Measurements from ENCODE around the gene TMPRSS4.

The TMPRSS4 gene, protein sequence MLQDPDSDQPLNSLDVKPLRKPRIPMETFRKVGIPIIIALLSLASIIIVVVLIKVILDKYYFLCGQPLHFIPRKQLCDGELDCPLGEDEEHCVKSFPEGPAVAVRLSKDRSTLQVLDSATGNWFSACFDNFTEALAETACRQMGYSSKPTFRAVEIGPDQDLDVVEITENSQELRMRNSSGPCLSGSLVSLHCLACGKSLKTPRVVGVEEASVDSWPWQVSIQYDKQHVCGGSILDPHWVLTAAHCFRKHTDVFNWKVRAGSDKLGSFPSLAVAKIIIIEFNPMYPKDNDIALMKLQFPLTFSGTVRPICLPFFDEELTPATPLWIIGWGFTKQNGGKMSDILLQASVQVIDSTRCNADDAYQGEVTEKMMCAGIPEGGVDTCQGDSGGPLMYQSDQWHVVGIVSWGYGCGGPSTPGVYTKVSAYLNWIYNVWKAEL

DNA sequence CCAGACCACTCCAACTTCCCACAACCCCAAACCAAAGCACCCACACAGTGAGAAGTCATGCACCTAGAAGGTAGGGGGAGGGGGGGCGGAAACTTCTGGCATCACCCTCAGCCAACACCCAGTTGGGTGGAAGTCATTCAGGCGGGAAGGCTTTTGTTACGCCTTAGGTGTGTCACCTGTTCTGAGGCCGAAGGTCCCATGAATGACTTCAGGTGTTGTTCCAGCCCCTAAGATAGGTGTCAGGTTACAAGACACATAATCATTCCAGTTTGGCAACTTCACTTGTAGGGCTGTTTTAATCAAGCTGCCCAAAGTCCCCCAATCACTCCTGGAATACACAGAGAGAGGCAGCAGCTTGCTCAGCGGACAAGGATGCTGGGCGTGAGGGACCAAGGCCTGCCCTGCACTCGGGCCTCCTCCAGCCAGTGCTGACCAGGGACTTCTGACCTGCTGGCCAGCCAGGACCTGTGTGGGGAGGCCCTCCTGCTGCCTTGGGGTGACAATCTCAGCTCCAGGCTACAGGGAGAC is at the start of gene TMPRSS4:
Gene TMPRSS4 (plus strand): TSS at position 325 of the 528 bp plus-strand sequence. CDS start 225 bp downstream, outside the sequence.
- H3K27me3 ChIP-seq (ENCODE audit: insufficient read depth, low read length): peaks cover 27% of the 10 kb centered on the region

DNA sequence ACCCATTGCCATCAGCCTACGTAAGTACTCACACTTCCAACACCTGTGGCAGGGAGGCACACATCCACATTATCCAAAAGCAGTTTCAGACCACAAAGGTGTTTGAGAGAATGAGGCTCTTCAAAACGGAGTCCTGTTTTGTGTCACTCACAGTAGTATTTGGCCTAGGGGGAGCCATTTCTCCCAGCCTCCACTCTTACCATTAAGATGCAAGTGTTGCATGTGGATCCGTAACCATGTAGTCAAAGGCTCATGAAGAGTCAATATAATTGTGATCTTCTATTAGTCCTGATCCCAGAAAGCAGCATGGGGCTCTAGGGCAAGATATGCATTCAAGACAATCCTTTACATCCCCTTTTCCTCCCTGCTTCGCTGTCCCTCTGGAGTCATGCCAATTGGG is 49.2 kb upstream of the TMPRSS4 start:
- H3K27me3 ChIP-seq (ENCODE audit: insufficient read depth, low read length): no peaks in the 10 kb centered on the region
- H3K36me3 ChIP-seq (ENCODE audit: insufficient read depth, low read length): no peaks in the 10 kb centered on the region
- H3K4me1 ChIP-seq (ENCODE audit: insufficient read depth, low read length): no peaks in the 10 kb centered on the region
- H2AFZ ChIP-seq (ENCODE audit: low read depth, low read length): no peak overlapping the region
- H3K4me3 ChIP-seq (ENCODE audit: low read length): no peak overlapping the region
- H3K9me3 ChIP-seq (ENCODE audit: low read length): no peaks in the 10 kb centered on the region

More for the DNA sequence above, at the start of gene TMPRSS4:
- Histone ChIP-seq H2AFZ (ENCODE audit: low read depth, low read length) (no peak within 1 kb of the TSS), H3K36me3 (ENCODE audit: insufficient read depth, low read length) (no peaks in the 10 kb centered on the region), H3K4me1 (ENCODE audit: insufficient read depth, low read length) (no peaks in the 10 kb centered on the region), H3K4me3 (ENCODE audit: low read length) (no peak within 1 kb of the TSS), H3K9me3 (ENCODE audit: low read length) (no peaks in the 10 kb centered on the region)

GRCh38 chr11:118028626-118029025 is 48.3 kb upstream of the TMPRSS4 start:
- H3K9me3 ChIP-seq (ENCODE audit: low read length): no peaks in the 10 kb centered on the region
- no peaks in the 10 kb centered on the region for H3K27me3 ChIP-seq (ENCODE audit: insufficient read depth, low read length)
- no peak overlapping the region for H2AFZ ChIP-seq (ENCODE audit: low read depth, low read length)
- H3K4me3 ChIP-seq (ENCODE audit: low read length): no peak overlapping the region
- no peaks in the 10 kb centered on the region for H3K4me1 ChIP-seq (ENCODE audit: insufficient read depth, low read length)
- H3K36me3 ChIP-seq (ENCODE audit: insufficient read depth, low read length): no peaks in the 10 kb centered on the region

GRCh38 chr11:118033443-118033842 is 43.4 kb upstream of the TMPRSS4 start:
- no peak overlapping the region for H3K4me3 ChIP-seq (ENCODE audit: low read length)
- peaks cover 2% of the 10 kb centered on the region for H3K27me3 ChIP-seq (ENCODE audit: insufficient read depth, low read length)
- no peaks in the 10 kb centered on the region for H3K9me3 ChIP-seq (ENCODE audit: low read length)
- H3K4me1 ChIP-seq (ENCODE audit: insufficient read depth, low read length): no peaks in the 10 kb centered on the region
- H2AFZ ChIP-seq (ENCODE audit: low read depth, low read length): no peak overlapping the region
- no peaks in the 10 kb centered on the region for H3K36me3 ChIP-seq (ENCODE audit: insufficient read depth, low read length)

DNA sequence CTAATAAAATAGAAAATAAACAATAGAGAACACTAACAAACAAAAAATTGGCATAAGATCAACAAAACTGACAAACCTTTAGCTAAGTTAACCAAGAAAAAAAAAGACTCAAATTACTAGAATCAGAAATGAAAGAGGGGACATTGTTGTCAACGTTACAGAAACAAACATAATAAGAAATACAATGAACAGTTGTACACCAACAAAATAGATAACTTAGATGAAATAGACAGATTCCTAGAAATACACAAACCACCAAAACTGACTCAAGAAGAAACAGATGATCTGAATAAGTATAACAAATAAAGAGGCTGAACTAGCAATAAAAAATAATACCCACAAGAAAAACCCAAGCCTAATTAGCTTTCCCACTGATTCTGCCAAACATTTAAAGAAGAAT is 34.7 kb upstream of the TMPRSS4 start:
- Histone ChIP-seq H2AFZ (ENCODE audit: low read depth, low read length) (no peak overlapping the region), H3K27me3 (ENCODE audit: insufficient read depth, low read length) (peaks cover 4% of the 10 kb centered on the region), H3K36me3 (ENCODE audit: insufficient read depth, low read length) (no peaks in the 10 kb centered on the region), H3K9me3 (ENCODE audit: low read length) (no peaks in the 10 kb centered on the region), H3K4me1 (ENCODE audit: insufficient read depth, low read length) (no peaks in the 10 kb centered on the region), H3K4me3 (ENCODE audit: low read length) (no peak overlapping the region)

- H3K36me3 ChIP-seq (ENCODE audit: insufficient read depth, low read length): no peaks in the 10 kb centered on the region
- H3K27me3 ChIP-seq (ENCODE audit: insufficient read depth, low read length): peaks cover 9% of the 10 kb centered on the region
- no peaks in the 10 kb centered on the region for H3K9me3 ChIP-seq (ENCODE audit: low read length)
- no peak overlapping the region for H2AFZ ChIP-seq (ENCODE audit: low read depth, low read length)
- no peak overlapping the region for H3K4me3 ChIP-seq (ENCODE audit: low read length)
- H3K4me1 ChIP-seq (ENCODE audit: insufficient read depth, low read length): no peaks in the 10 kb centered on the region
These were observed 34.1 kb upstream of the TMPRSS4 start for GRCh38 chr11:118042796-118043195.

GRCh38 chr11:118045191-118045590 is 31.7 kb upstream of the TMPRSS4 start:
- no peaks in the 10 kb centered on the region for H3K4me1 ChIP-seq (ENCODE audit: insufficient read depth, low read length)
- H3K36me3 ChIP-seq (ENCODE audit: insufficient read depth, low read length): no peaks in the 10 kb centered on the region
- H3K27me3 ChIP-seq (ENCODE audit: insufficient read depth, low read length): peaks cover 10% of the 10 kb centered on the region
- H2AFZ ChIP-seq (ENCODE audit: low read depth, low read length): no peak overlapping the region
- H3K9me3 ChIP-seq (ENCODE audit: low read length): no peaks in the 10 kb centered on the region
- no peak overlapping the region for H3K4me3 ChIP-seq (ENCODE audit: low read length)

DNA sequence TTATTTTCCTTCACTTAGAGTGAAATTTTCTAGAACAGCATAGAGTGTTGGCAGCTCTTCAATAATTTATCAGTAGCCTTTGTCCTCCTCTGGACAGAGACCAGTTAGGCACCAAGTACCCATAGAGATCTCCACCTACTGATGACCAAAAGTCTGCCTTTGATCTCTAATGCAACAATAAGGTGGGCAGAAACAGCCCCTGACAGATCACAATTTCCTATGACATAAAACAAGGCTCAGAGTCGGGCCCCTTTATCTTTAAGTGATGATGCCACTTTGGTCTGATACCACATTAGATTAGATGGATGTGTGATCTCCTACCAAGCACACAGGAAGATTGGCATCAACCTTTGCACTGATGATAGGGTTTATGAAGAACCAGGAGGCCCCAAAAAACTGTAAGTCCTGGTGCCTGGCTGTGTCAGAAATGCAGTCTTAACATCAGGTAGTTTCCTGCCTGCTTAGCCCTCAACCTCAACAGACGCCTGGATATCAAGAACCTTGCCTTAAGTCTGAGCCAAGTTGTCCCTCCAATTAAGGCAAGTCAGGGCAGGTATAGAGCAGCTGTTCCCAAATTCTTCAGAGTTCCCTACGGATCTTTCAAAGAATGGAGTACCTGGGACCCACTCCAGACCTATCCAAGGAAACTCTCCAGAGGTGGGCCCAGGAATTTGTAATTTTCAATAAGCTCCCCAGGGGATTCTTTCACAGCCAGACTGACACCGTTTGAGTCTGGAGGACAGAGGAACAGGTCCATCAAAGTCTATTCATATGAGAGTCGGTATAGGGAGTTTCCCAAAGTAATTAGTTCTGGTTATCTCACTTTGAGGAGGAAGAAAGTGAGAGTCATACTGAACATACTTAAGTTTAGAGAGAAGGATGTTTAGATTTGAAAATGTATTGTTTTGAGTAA is 30.6 kb upstream of the TMPRSS4 start:
- H3K27me3 ChIP-seq (ENCODE audit: insufficient read depth, low read length): peaks cover 10% of the 10 kb centered on the region
- no peaks in the 10 kb centered on the region for H3K9me3 ChIP-seq (ENCODE audit: low read length)
- H3K4me3 ChIP-seq (ENCODE audit: low read length): no peak overlapping the region
- H2AFZ ChIP-seq (ENCODE audit: low read depth, low read length): no peak overlapping the region
- no peaks in the 10 kb centered on the region for H3K4me1 ChIP-seq (ENCODE audit: insufficient read depth, low read length)
- H3K36me3 ChIP-seq (ENCODE audit: insufficient read depth, low read length): no peaks in the 10 kb centered on the region

DNA sequence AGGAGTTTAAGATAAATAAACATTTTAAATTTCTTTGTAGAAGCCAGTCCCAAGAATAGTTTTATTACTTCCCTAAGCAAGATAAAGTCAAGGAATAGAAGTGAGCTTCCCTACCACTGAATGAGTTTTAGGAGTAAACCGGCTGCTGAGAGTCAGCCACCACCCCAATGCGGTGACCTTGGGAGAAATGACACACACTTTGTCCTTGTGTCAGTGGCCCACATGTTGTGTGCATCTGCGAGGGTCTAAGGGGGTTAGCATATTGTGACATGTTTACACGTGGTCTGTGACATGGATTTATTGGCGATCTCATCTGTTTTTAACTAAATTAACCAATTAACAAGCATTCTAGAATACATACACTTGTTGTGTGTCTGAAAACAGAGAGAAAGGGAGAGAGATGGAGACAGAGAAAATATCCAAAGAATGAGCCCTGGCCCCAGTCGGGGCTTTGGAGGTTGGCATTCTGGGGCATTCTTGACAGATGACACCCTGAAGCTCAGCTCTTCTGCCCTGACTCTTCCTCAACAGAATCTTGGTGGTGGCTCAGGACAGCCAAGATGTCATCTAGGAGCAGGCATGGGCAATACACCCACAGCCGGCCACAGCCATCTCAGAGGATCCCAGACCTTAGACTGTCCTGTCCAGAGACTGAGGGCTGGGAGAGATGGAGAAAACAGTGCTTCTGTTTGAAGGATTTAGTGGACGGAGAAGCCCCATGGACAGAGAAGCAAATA is 29.7 kb upstream of the TMPRSS4 start:
- no peaks in the 10 kb centered on the region for H3K4me1 ChIP-seq (ENCODE audit: insufficient read depth, low read length)
- no peaks in the 10 kb centered on the region for H3K9me3 ChIP-seq (ENCODE audit: low read length)
- H2AFZ ChIP-seq (ENCODE audit: low read depth, low read length): no peak overlapping the region
- H3K4me3 ChIP-seq (ENCODE audit: low read length): no peak overlapping the region
- no peaks in the 10 kb centered on the region for H3K36me3 ChIP-seq (ENCODE audit: insufficient read depth, low read length)
- peaks cover 10% of the 10 kb centered on the region for H3K27me3 ChIP-seq (ENCODE audit: insufficient read depth, low read length)

DNA sequence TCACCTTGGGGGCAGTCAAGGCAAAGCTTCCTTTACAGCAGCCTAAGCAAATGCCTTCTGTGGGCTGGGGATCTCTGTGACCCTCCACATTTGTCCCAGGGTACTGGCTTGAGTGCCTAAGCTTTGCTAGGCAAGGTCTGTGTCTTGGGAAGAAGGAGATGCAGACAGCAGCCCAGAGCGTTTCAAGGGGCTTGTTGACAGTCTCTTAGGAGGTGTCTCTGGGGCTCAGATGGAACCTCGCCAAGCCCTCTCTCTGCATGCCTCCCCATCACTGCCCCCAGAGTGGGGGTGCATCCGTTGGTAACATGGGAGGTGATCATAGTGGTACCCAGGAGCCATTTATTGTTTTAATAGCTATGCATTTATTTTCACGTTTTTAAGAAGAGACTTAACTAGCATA is 29.1 kb upstream of the TMPRSS4 start:
- peaks cover 10% of the 10 kb centered on the region for H3K27me3 ChIP-seq (ENCODE audit: insufficient read depth, low read length)
- no peak overlapping the region for H3K4me3 ChIP-seq (ENCODE audit: low read length)
- no peak overlapping the region for H2AFZ ChIP-seq (ENCODE audit: low read depth, low read length)
- H3K9me3 ChIP-seq (ENCODE audit: low read length): no peaks in the 10 kb centered on the region
- no peaks in the 10 kb centered on the region for H3K4me1 ChIP-seq (ENCODE audit: insufficient read depth, low read length)
- no peaks in the 10 kb centered on the region for H3K36me3 ChIP-seq (ENCODE audit: insufficient read depth, low read length)

GRCh38 chr11:118048472-118049370 is 28.2 kb upstream of the TMPRSS4 start:
- no peak overlapping the region for H3K4me3 ChIP-seq (ENCODE audit: low read length)
- no peaks in the 10 kb centered on the region for H3K36me3 ChIP-seq (ENCODE audit: insufficient read depth, low read length)
- no peaks in the 10 kb centered on the region for H3K9me3 ChIP-seq (ENCODE audit: low read length)
- H3K27me3 ChIP-seq (ENCODE audit: insufficient read depth, low read length): peaks cover 10% of the 10 kb centered on the region
- no peaks in the 10 kb centered on the region for H3K4me1 ChIP-seq (ENCODE audit: insufficient read depth, low read length)
- no peak overlapping the region for H2AFZ ChIP-seq (ENCODE audit: low read depth, low read length)

DNA sequence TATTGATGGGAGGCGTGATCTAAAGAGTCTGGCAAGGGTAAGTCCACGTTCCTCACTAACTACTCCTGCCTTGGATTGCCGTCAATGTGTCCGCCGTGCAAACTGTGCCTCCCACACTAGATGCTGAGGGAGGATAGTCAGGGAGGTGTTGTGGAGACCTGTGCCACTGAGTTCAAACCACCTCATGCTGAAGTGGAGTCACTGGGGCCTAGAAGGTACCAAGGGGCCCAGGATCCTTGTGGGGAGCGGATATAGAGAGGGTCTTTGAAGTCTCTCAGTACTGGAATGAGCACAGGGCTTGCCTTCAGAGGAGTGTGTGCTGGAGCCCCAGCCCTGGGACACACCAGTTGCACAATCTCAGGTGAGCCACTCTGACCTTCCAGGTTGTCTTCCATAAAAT is 27.1 kb upstream of the TMPRSS4 start:
- Histone ChIP-seq H3K27me3 (ENCODE audit: insufficient read depth, low read length) (peaks cover 10% of the 10 kb centered on the region), H2AFZ (ENCODE audit: low read depth, low read length) (no peak overlapping the region), H3K4me1 (ENCODE audit: insufficient read depth, low read length) (no peaks in the 10 kb centered on the region), H3K36me3 (ENCODE audit: insufficient read depth, low read length) (no peaks in the 10 kb centered on the region), H3K4me3 (ENCODE audit: low read length) (no peak overlapping the region), H3K9me3 (ENCODE audit: low read length) (no peaks in the 10 kb centered on the region)
